Cardiac muscle cell (in vitro differentiated cells and primary cell): ENCODE measurements around the gene PLXNA2. TPM values are rescaled to one million over a fixed set of nuclear protein-coding genes. Genes with fewer than 3 reads are reported as not detected.

Experiments
- DNase-seq, 2 donors: peaks; one replicate each; pipeline versions ENCODE4 v3.0.0 to v3.0.0-alpha.2; 2010 to 2017; ENCODE audit warnings: low read depth in 1 of 2, low spot score in 1 of 2
- H3K27ac ChIP-seq: fragments of 200-600 bp; sonication (generic); 2 replicates; pipeline ENCODE4 v1.5.1; 2016
- H3K27me3 ChIP-seq: fragments of 200-600 bp; sonication (generic); 2 replicates; pipeline ENCODE4 v1.6.0; 2016; ENCODE audit warnings: control low read depth
- H3K36me3 ChIP-seq: fragments of 200-600 bp; sonication (generic); 2 replicates; pipeline ENCODE4 v1.5.1; 2016; ENCODE audit warnings: control low read depth
- H3K4me1 ChIP-seq: fragments of 200-600 bp; sonication (generic); 2 replicates; pipeline ENCODE4 v1.8.1; 2017; ENCODE audit warnings: low read depth, mild to moderate bottlenecking, mixed run types
- H3K4me3 ChIP-seq: fragments of 200-600 bp; sonication (generic); 2 replicates; pipeline ENCODE4 v1.5.1; 2016; ENCODE audit warnings: mild to moderate bottlenecking
- H3K9me3 ChIP-seq: fragments of 200-600 bp; sonication (generic); 2 replicates; pipeline ENCODE4 v1.5.1; 2017; ENCODE audit warnings: low read depth, mild to moderate bottlenecking, control low read depth
- polyA plus RNA-seq: library from polyadenylated mRNA; unstranded; fragments of >200 nt; fragmentation: Nextera tagmentation; extraction: Ambion mirVana; gene quantifications from 2 replicates; pipeline ENCODE4 v1.2.1, GENCODE V29; 2016
- total RNA-seq: library from RNA; depleted of rRNA; stranded (reverse); fragments of >200 nt; gene quantifications from 2 replicates; pipeline ENCODE4 v1.2.3, GENCODE V29; 2016
- TF ChIP-seq, protein P1 (sequence below): IDR thresholded peaks from 2 replicates; pipeline ENCODE4 v1.5.1; 2012; ENCODE audit warnings: low read depth, mild to moderate bottlenecking, low read length

The PLXNA2 gene
- total and polyA plus RNA-seq, 2 experiments from 2014 or later: 23.2 to 55.3 TPM

DNA sequence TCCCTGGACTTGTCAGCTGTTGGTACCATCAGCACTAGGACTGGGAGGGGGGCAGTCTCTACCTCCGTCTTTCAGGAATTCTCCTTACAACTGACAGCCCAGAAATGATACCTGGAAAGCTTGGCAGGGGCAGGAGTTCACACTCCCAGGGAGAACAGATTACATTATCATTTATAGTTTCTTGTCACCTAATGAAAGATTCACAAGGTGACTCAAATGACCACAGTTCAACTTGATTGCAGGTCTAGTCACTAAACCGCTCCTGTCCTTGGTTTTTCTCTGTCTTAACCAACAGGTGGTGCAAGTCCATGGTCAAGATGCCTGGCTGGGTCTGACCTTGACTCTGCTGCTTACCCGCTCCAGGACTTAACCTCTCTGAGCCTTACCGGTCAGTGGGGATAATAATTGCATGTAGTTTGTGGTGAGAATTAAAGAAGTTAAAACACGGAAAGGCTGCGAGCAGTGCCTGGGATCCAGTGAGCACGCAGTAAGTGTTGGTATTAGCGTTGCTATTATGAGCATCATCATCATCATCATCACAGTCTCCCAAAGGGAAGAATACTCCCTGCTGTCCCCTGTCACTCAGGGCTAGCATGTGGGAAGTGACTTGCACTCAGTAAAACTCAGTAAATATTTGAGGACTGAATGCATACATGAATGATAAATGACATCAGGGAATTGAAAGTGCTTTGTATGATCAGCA is 207.9 kb downstream of the PLXNA2 start:
- Histone ChIP-seq H3K4me1 (no peaks in the 10 kb centered on the region), H3K27ac (no peak overlapping the region), H3K36me3 (peaks cover 24% of the 10 kb centered on the region), H3K4me3 (no peak overlapping the region), H3K27me3 (no peaks in the 10 kb centered on the region), H3K9me3 (no peaks in the 10 kb centered on the region)
- TF ChIP-seq, protein P1, sequence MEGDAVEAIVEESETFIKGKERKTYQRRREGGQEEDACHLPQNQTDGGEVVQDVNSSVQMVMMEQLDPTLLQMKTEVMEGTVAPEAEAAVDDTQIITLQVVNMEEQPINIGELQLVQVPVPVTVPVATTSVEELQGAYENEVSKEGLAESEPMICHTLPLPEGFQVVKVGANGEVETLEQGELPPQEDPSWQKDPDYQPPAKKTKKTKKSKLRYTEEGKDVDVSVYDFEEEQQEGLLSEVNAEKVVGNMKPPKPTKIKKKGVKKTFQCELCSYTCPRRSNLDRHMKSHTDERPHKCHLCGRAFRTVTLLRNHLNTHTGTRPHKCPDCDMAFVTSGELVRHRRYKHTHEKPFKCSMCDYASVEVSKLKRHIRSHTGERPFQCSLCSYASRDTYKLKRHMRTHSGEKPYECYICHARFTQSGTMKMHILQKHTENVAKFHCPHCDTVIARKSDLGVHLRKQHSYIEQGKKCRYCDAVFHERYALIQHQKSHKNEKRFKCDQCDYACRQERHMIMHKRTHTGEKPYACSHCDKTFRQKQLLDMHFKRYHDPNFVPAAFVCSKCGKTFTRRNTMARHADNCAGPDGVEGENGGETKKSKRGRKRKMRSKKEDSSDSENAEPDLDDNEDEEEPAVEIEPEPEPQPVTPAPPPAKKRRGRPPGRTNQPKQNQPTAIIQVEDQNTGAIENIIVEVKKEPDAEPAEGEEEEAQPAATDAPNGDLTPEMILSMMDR: peak; percentile 38
- peak; percentile 44 for DNase-seq

GRCh38 chr1:208034135-208034534 is 210.0 kb downstream of the PLXNA2 start:
- H3K27ac ChIP-seq: no peak overlapping the region
- TF ChIP-seq, protein P1: no peak
- H3K4me1 ChIP-seq: no peaks in the 10 kb centered on the region
- H3K4me3 ChIP-seq: no peak overlapping the region
- peaks cover 14% of the 10 kb centered on the region for H3K36me3 ChIP-seq
- no peak for DNase-seq
- no peaks in the 10 kb centered on the region for H3K27me3 ChIP-seq
- no peaks in the 10 kb centered on the region for H3K9me3 ChIP-seq

- TF ChIP-seq, protein P1: no peak
- H3K27me3 ChIP-seq: no peaks in the 10 kb centered on the region
- no peak overlapping the region for H3K27ac ChIP-seq
- no peaks in the 10 kb centered on the region for H3K4me1 ChIP-seq
- no peaks in the 10 kb centered on the region for H3K9me3 ChIP-seq
- H3K36me3 ChIP-seq: peaks cover 18% of the 10 kb centered on the region
- H3K4me3 ChIP-seq: no peak overlapping the region
- no peak for DNase-seq
Measured at GRCh38 chr1:208033236-208033635, 210.9 kb downstream of the PLXNA2 start.

DNA sequence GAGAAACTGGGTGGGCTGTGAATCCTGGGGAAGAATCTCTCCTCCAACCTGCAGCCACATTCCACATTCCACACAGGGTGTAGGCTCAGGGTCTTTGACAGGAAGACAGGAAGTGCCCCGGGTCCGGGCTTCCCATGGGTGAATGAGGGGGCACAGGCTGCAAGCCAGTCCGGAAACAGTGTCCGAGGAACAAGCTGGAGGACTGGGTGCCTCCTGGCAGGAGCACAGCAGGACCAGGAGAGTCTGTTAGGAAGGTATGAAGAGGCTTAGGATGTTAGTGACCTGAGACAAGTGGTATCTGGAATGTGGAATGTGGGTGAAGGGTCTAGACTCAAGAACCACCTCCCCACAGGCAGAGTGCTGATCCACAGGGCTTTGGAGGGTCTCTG is 212.3 kb downstream of the PLXNA2 start:
- Histone ChIP-seq H3K27ac (no peak overlapping the region), H3K4me1 (no peaks in the 10 kb centered on the region), H3K4me3 (no peak overlapping the region), H3K9me3 (no peaks in the 10 kb centered on the region), H3K27me3 (no peaks in the 10 kb centered on the region), H3K36me3 (peaks cover 31% of the 10 kb centered on the region)
- DNase-seq: no peak
- TF ChIP-seq, protein P1: no peak

DNA sequence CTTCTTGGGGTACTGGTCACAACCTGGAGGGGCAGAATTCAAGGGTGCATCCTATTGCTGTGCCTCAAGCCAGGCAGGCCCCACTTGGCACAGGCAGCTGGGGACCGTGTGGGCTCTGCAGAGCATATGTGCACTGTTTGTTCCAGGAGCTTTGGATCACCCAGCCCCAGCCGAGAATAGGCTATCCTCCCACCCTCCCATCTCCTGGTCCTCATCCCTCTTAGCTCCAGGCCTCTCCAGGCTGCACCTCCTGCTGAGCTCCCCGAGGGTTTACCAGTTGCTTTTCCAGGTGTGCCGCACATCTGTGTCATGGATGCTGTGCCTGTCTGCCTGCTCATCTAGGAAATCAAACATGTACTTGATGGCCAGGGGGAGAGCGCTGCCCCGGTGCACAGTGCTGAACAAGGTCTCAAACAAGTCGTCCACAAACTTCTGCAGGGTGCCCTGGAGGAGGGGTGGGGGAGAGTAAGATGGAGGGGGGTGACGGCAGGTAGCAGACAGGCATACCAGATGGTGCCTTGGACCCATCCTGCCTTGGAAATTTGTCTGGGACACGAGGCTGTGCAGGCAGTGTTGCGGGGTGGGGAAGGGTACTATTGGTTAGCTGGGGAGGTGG is 212.8 kb downstream of the PLXNA2 start:
- H3K4me1 ChIP-seq: no peaks in the 10 kb centered on the region

More for the DNA sequence above, 212.8 kb downstream of the PLXNA2 start:
- Histone ChIP-seq H3K9me3 (no peaks in the 10 kb centered on the region), H3K36me3 (peaks cover 31% of the 10 kb centered on the region), H3K4me3 (no peak overlapping the region), H3K27me3 (no peaks in the 10 kb centered on the region), H3K27ac (no peak overlapping the region)
- DNase-seq: no peak
- TF ChIP-seq, protein P1: no peak
